AG04450 (cell line): Measurements from ENCODE around the gene CHRNB1. TPM values are rescaled to one million over a fixed set of nuclear protein-coding genes. Genes with fewer than 3 reads are reported as not detected.

Source experiments
- CTCF ChIA-PET: fragments of 300-600, 350-600 bp; formaldehyde crosslinking; extraction: SDS; loops from one replicate; lab custom pipeline; 2022; ENCODE audit warnings: antibody characterized with exemption, inconsistent platforms; lab: Charles Lee
- POLR2A ChIA-PET: fragments of 350-600 bp; formaldehyde crosslinking; extraction: SDS; loops from one replicate; lab custom pipeline; 2021; ENCODE audit warnings: antibody characterized with exemption, inconsistent platforms; lab: Yijun Ruan, JAX
- DNase-seq: peaks from one replicate; pipeline ENCODE4 v3.0.0-alpha.2; 2011; ENCODE audit warnings: low read depth, low spot score
- H3K27ac ChIP-seq: one replicate; pipeline ENCODE4 v1.5.1; 2012; ENCODE audit warnings: low read depth, low read length, control low read depth
- H3K27me3 ChIP-seq: one replicate; pipeline ENCODE4 v1.6.0; 2012; ENCODE audit warnings: low read length; ENCODE audit not compliant: control insufficient read depth, insufficient read depth
- H3K4me3 ChIP-seq: 2 replicates; pipeline ENCODE4 v1.5.1; 2011; ENCODE audit warnings: mild to moderate bottlenecking, low read depth, low read length, control low read depth
- H3K9me3 ChIP-seq: 2 replicates; pipeline ENCODE4 v1.5.1; 2012; ENCODE audit warnings: low read length; ENCODE audit not compliant: control insufficient read depth, insufficient read depth
- polyA plus RNA-seq: library from polyadenylated mRNA; depleted of rRNA; stranded (reverse); fragments of >200 nt; gene quantifications from 2 replicates; pipeline ENCODE4 v1.2.3, GENCODE V29; 2011
- TF ChIP-seq, protein P1 (sequence below): IDR thresholded peaks from 2 replicates; pipeline ENCODE4 v1.5.1; 2011; ENCODE audit warnings: low read depth, low read length, control low read depth, inconsistent platforms

Gene CHRNB1
- polyA plus RNA-seq, 1 experiment, result 6.3 TPM

- H3K9me3 ChIP-seq, result peaks cover 6% of the 10 kb centered on the region; the same call in 1 of the 2 replicates
- peaks cover 31% of the 10 kb centered on the region for H3K27me3 ChIP-seq
- ChIA-PET POLR2A (interaction anchor here (0.6 to 2.7 kb wide), 4 partner anchors 9 to 47 kb away, joined by 3 to 16 read pairs (median 4); partner anchors contain the start of genes POLR2A and TMEM256), CTCF (interaction anchor here (0.6 to 3.3 kb wide), 13 partner anchors 10 to 124 kb away, joined by 3 to 14 read pairs (median 4); partner anchors contain the start of genes SENP3, SPEM2 and TMEM95)
- no peak overlapping the region for H3K27ac ChIP-seq
- no peak for DNase-seq
- peak overlapping the region; percentile 38 for H3K4me3 ChIP-seq
- TF ChIP-seq, protein P1, sequence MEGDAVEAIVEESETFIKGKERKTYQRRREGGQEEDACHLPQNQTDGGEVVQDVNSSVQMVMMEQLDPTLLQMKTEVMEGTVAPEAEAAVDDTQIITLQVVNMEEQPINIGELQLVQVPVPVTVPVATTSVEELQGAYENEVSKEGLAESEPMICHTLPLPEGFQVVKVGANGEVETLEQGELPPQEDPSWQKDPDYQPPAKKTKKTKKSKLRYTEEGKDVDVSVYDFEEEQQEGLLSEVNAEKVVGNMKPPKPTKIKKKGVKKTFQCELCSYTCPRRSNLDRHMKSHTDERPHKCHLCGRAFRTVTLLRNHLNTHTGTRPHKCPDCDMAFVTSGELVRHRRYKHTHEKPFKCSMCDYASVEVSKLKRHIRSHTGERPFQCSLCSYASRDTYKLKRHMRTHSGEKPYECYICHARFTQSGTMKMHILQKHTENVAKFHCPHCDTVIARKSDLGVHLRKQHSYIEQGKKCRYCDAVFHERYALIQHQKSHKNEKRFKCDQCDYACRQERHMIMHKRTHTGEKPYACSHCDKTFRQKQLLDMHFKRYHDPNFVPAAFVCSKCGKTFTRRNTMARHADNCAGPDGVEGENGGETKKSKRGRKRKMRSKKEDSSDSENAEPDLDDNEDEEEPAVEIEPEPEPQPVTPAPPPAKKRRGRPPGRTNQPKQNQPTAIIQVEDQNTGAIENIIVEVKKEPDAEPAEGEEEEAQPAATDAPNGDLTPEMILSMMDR, result peak; percentile 58
Measured at GRCh38 chr17:7436556-7437368, 8.1 kb upstream of the CHRNB1 start.

DNA sequence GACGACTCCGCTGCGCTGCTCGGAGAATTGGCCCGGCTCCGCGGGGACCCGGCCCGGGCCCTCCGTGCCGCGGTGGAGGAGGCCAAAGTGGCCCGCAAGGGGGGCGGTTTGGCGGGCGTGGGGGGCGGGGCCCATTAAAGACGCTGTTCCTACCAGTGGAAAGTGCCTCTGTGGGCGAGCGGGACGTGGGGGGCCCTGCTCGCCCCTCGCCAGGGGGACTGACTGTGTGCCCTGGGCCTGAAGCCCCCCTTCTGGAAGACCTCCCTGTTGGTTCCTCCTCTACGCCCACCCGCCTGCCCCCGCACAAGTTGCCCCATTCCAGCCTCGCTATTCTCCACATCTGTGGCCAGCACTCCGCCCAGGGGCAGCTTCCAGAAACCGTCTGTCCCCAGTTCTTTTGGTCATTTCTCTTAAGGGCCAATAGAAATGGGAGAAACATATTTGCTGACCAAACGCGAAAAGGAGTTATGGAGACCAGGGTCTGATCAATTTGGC, 7.4 kb upstream of the CHRNB1 start:
- TF ChIP-seq, protein P1, result no peak
- ChIA-PET CTCF (interaction anchor here (0.6 to 3.3 kb wide), 9 partner anchors 9 to 123 kb away, joined by 3 to 14 read pairs (median 3); partner anchors contain the start of genes SENP3, SPEM2 and TMEM95), POLR2A (interaction anchor here (0.7 to 2.7 kb wide), 3 partner anchors 19 to 47 kb away, joined by 4 to 16 read pairs (median 5); partner anchors contain the start of genes POLR2A and TMEM256)
- Histone ChIP-seq H3K4me3 (peak overlapping the region; percentile 38; the same call in 1 of the 2 replicates), H3K27ac (no peak overlapping the region), H3K9me3 (peaks cover 6% of the 10 kb centered on the region; the same call in 1 of the 2 replicates), H3K27me3 (peaks cover 31% of the 10 kb centered on the region)
- no peak for DNase-seq

GRCh38 chr17:7437950-7438614, 6.8 kb upstream of the CHRNB1 start:
- CTCF ChIA-PET, result interaction anchor here (1.2 kb wide), 1 partner anchor 82 kb away, joined by 3 read pairs; no protein-coding TSS in a partner anchor
- TF ChIP-seq, protein P1, result no peak
- H3K27ac ChIP-seq, result no peak overlapping the region
- peaks cover 31% of the 10 kb centered on the region for H3K27me3 ChIP-seq
- POLR2A ChIA-PET, result no interaction called here
- DNase-seq, result no peak
- H3K4me3 ChIP-seq, result no peak overlapping the region
- H3K9me3 ChIP-seq, result peaks cover 6% of the 10 kb centered on the region; the same call in 1 of the 2 replicates

GRCh38 chr17:7438656-7439460, 6.0 kb upstream of the CHRNB1 start:
- ChIA-PET POLR2A (interaction anchor here (0.5 kb wide), 1 partner anchor 45 kb away, joined by 3 read pairs; no protein-coding TSS in a partner anchor), CTCF (interaction anchor here (1.2 kb wide), 1 partner anchor 83 kb away, joined by 3 read pairs; no protein-coding TSS in a partner anchor)
- H3K9me3 ChIP-seq, result peaks cover 6% of the 10 kb centered on the region; the same call in 1 of the 2 replicates
- DNase-seq, result no peak
- no peak overlapping the region for H3K4me3 ChIP-seq
- TF ChIP-seq, protein P1, result no peak
- H3K27ac ChIP-seq, result no peak overlapping the region
- peaks cover 31% of the 10 kb centered on the region for H3K27me3 ChIP-seq
